NCI-H146 (cell line): ENCODE data around the gene KANSL3.
"Not testable (repeated sequence)": the region's sequence is repeated elsewhere in the genome, so short reads cannot be mapped to it uniquely, and the experiment has no call there.

Source experiments
- DNase-seq: peaks from one replicate; lab custom pipeline; 2025; lab: John Stamatoyannopoulos, UW

KANSL3 gene

GRCh38 chr2:96638144-96639121, at the start of gene KANSL3:
TSS of gene KANSL3 (minus strand) at chr2:96638312. CDS start at chr2:96637135, 1,177 bp downstream.
- peak; percentile 88 for DNase-seq

- peak; percentile 24 for DNase-seq
Measured at GRCh38 chr2:96687266-96687665, 49.2 kb upstream of the KANSL3 start.

- DNase-seq = peak; percentile 88
Measured at GRCh38 chr2:96685577-96686459, 47.7 kb upstream of the KANSL3 start.

GRCh38 chr2:96684883-96685576, 46.9 kb upstream of the KANSL3 start:
- no peak for DNase-seq

GRCh38 chr2:96683972-96684820, 46.1 kb upstream of the KANSL3 start:
- no peak for DNase-seq

- no peak for DNase-seq
Measured at GRCh38 chr2:96683307-96683706, 45.2 kb upstream of the KANSL3 start.

GRCh38 chr2:96681540-96681939, 43.4 kb upstream of the KANSL3 start:
- DNase-seq = no peak

GRCh38 chr2:96680561-96681141, 42.5 kb upstream of the KANSL3 start:
- no peak for DNase-seq

- peak; percentile 37 for DNase-seq
Measured at GRCh38 chr2:96679848-96680247, 41.7 kb upstream of the KANSL3 start.

GRCh38 chr2:96669539-96670215, 31.6 kb upstream of the KANSL3 start:
- DNase-seq = no peak

GRCh38 chr2:96668771-96669170, 30.7 kb upstream of the KANSL3 start:
- no peak for DNase-seq

- DNase-seq = not testable (repeated sequence)
Measured at GRCh38 chr2:96665717-96666116, 27.6 kb upstream of the KANSL3 start.

- no peak for DNase-seq
Measured at GRCh38 chr2:96665083-96665569, 27.0 kb upstream of the KANSL3 start.

GRCh38 chr2:96664366-96664925, 26.3 kb upstream of the KANSL3 start:
- DNase-seq = no peak

GRCh38 chr2:96663829-96664228, 25.7 kb upstream of the KANSL3 start:
- DNase-seq = no peak

- no peak for DNase-seq
Measured at GRCh38 chr2:96663177-96663576, 25.1 kb upstream of the KANSL3 start.

GRCh38 chr2:96662360-96662759, 24.2 kb upstream of the KANSL3 start:
- no peak for DNase-seq

- DNase-seq = no peak
Measured at GRCh38 chr2:96661324-96661723, 23.2 kb upstream of the KANSL3 start.

- DNase-seq = no peak
Measured at GRCh38 chr2:96656540-96656939, 18.4 kb upstream of the KANSL3 start.

- DNase-seq = no peak
Measured at GRCh38 chr2:96655526-96655925, 17.4 kb upstream of the KANSL3 start.
